Kidney tubule cell (primary cell): ENCODE results near the gene KCNJ18.
"Not testable (repeated sequence)": the region's sequence is repeated elsewhere in the genome, so short reads cannot be mapped to it uniquely, and the experiment has no call there.

Experiments
- DNase-seq: peaks from one replicate; pipeline ENCODE4 v3.0.0-alpha.2; 2018; ENCODE audit warnings: low spot score

Gene KCNJ18

GRCh38 chr17:21731076-21731475 is 38.8 kb downstream of the KCNJ18 start:
- not testable (repeated sequence) for DNase-seq

- not testable (repeated sequence) for DNase-seq
These were observed 41.6 kb downstream of the KCNJ18 start for GRCh38 chr17:21733931-21734330.

- not testable (repeated sequence) for DNase-seq
These were observed 43.5 kb downstream of the KCNJ18 start for GRCh38 chr17:21735814-21736213.

- not testable (repeated sequence) for DNase-seq
These were observed 44.8 kb downstream of the KCNJ18 start for GRCh38 chr17:21737015-21737580.

- DNase-seq = not testable (repeated sequence)
These were observed 45.9 kb downstream of the KCNJ18 start for GRCh38 chr17:21738241-21738640.

GRCh38 chr17:21738877-21739474 is 46.7 kb downstream of the KCNJ18 start:
- not testable (repeated sequence) for DNase-seq

- not testable (repeated sequence) for DNase-seq
These were observed 47.2 kb downstream of the KCNJ18 start for GRCh38 chr17:21739485-21739884.

- DNase-seq = not testable (repeated sequence)
These were observed 48.5 kb downstream of the KCNJ18 start for GRCh38 chr17:21740836-21741235.

- DNase-seq = not testable (repeated sequence)
These were observed 49.2 kb downstream of the KCNJ18 start for GRCh38 chr17:21741520-21741919.

- DNase-seq = no peak
These were observed 50.0 kb downstream of the KCNJ18 start for GRCh38 chr17:21742326-21742725.

GRCh38 chr17:21744151-21744550 is 51.8 kb downstream of the KCNJ18 start:
- DNase-seq = not testable (repeated sequence)

- DNase-seq = not testable (repeated sequence)
These were observed 52.3 kb downstream of the KCNJ18 start for GRCh38 chr17:21744621-21745020.

- DNase-seq = not testable (repeated sequence)
These were observed 53.2 kb downstream of the KCNJ18 start for GRCh38 chr17:21745385-21746054.

- not testable (repeated sequence) for DNase-seq
These were observed 54.1 kb downstream of the KCNJ18 start for GRCh38 chr17:21746415-21746814.

GRCh38 chr17:21747195-21747915 is 55.0 kb downstream of the KCNJ18 start:
- DNase-seq = not testable (repeated sequence)

- not testable (repeated sequence) for DNase-seq
These were observed 56.4 kb downstream of the KCNJ18 start for GRCh38 chr17:21748686-21749085.

GRCh38 chr17:21749696-21750531 is 57.6 kb downstream of the KCNJ18 start:
- DNase-seq = not testable (repeated sequence)

- DNase-seq = not testable (repeated sequence)
These were observed 58.8 kb downstream of the KCNJ18 start for GRCh38 chr17:21751111-21751510.
